GM21447 (cell line): ENCODE results near the gene TIPRL.
"Not testable (repeated sequence)": the region's sequence is repeated elsewhere in the genome, so short reads cannot be mapped to it uniquely, and the experiment has no call there.

Experiments used
- ATAC-seq: cut with Tn5 transposase; IDR thresholded peaks from one replicate; pipeline ENCODE4 v1.9.1; 2021; ENCODE audit not compliant: unreplicated experiment

TIPRL gene

DNA sequence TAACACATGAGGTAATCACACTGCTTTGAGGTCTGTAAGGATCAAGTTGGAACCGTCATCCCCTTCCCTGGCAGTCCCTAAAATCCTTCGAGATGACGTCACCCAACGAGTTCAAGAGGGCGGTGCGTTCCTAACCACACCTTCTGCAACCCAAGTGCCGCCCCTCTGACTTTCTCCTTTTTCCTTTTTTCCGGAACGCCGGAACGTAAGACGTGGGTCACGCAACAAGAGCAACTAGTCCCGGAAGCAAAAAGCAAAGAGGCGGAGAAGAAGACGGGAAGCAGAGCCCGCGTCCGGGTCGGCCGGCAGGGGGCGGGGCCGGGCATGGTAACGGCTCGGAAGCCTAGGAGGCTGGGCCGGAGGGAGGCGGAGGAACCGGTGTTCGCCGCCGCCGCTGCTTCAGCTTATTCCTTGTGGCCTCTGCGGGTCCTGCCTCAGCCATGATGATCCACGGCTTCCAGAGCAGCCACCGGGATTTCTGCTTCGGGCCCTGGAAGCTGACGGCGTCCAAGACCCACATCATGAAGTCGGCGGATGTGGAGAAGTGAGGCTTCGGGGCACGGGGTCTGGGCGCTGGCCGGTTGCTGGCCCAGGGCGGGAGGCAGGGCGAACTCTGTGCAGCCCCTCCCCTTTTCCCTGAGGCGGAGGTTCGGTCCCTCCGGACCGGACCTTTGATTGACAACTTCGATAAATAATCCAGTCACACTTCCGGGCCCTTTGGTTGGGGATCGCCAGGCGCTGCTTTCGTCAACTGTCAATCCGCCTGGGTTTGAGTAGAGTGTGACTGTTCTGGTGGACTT, at the start of gene TIPRL:
Gene TIPRL (plus strand): TSS at position 325 of the 800 bp plus-strand sequence. CDS start 116 bp downstream, at position 441.
- ATAC-seq: peak; percentile 92

DNA sequence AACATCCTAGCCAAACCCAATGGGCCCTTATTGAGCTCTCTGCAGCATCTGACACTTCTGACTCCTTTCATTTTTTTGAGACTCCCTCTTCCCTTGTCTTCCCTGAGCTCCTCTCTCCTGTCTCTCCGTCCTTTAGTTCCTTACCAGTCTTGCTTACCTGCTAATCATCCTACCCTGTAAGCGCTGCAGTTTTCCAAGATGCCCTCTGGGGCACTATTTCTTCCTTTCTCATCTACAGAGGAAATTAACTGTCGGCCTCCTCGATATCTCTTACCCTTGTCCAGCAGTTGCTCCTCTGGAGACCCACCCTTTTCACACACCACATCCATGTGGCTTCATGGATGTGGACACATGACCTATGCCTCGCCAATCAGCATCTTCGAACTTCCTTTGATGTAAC, 48.8 kb upstream of the TIPRL start:
- ATAC-seq: no peak

DNA sequence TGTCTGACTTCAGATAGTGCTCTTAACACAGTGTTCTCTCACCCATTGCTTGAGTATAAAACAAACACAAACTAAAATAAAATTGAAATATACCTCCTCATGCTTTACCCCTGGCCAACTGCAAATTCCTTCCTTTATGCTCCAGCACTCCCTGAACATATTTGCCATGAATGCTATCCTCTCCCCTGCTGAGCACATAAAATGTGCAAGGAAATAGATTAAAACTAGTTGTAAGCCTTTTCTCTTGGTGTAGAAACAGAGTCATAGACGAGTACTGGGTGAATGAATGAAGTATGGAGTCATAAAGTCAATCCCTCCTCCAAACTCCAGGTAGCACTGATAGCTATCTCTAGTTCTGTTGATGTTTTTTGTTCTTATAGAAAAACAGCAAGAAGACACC, 44.6 kb upstream of the TIPRL start:
- ATAC-seq: no peak

DNA sequence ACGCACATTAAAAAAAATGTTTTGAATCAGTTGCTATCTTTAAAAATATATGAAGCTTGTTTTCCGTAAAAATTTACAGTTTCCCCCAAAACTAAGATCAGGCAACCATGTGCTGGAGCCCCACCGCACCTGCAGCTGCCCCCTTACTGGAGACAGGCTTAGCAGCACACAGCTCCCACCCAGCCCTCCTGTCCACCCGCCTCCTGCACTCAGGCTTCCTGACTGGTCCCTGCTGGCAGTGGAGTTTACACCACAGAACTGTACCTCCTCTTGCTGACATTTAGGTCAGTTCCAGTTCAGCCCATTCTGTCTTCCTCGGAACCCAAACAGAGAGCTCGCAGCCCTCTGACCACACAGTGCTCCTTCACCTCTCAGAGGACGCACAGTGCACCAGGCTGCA, 44.1 kb upstream of the TIPRL start:
- no peak for ATAC-seq

DNA sequence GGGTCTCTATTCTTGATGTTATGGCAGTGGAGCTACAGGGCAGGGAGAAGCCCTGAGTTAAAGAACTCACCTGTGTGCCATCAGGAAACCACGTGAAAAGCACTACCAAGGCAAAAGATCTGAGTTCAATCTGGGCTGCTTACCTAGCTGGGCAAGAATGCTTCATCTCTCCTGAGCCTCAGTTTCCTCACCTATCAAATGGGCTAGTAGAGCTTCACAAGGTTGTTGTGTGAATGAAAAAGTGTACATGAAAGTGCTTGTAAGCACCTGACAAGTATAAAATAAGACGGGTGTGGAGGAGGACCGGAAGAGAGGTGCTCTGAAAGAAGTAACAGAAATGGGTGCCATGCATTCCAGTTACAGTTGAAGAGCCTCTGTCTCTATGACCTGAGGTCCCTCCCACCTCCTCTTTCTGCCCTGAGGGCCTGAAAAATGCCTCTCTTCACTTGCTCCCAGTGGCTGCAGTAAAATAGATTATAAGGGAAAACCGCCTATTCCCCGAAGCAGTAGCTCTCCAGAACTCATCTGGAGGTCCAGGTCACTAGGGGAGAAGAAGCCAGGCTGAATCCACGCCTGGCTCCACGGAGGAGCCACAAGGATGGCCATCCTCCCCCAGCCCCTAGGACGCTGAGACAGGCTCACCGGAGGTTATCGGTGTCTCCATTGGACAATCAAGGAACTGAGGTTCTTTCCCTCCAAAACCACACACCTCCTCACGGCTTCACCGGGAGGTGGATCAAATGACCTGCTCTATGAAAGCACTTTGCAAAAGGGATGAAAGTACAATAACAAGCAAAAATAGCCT, 43.4 kb upstream of the TIPRL start:
- no peak for ATAC-seq

DNA sequence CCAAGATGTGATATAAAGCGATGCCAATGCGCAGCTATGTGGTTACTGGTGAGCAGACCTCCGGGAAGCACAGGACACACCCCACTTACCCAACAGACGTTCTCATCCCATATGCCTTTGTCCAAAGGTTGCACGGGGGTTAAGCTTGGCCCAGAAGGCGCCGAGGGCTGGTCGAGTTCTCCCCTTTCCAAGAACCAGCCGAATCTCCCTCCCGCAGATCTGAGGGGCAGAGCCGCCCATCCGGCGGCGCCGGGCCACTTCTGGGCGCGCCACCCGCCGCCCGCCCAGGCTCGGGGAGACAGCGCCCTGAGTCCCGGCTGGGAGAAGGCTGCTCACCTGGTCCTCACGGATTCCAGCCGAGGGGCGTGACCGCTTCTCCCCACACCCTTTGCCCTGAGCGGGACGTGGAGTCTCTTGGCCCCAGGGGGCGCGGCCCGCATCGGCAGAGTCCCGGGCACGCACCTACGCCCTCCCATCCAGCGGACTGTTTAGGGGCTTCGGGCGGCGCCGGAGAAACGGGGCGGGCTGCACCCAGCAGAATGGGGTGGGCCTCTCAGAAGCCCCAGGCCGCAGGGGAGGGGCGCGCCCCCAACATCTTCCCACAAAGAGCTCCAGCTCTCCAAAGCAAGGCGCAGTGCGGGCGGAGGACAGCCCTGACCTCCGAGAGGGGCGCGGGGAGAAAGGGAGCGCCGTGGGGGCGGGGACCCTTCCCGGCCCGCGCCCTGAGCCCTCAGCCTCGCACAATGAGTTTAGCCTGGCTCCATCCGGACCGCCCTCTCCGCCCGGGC, 42.6 kb upstream of the TIPRL start:
- no peak for ATAC-seq

DNA sequence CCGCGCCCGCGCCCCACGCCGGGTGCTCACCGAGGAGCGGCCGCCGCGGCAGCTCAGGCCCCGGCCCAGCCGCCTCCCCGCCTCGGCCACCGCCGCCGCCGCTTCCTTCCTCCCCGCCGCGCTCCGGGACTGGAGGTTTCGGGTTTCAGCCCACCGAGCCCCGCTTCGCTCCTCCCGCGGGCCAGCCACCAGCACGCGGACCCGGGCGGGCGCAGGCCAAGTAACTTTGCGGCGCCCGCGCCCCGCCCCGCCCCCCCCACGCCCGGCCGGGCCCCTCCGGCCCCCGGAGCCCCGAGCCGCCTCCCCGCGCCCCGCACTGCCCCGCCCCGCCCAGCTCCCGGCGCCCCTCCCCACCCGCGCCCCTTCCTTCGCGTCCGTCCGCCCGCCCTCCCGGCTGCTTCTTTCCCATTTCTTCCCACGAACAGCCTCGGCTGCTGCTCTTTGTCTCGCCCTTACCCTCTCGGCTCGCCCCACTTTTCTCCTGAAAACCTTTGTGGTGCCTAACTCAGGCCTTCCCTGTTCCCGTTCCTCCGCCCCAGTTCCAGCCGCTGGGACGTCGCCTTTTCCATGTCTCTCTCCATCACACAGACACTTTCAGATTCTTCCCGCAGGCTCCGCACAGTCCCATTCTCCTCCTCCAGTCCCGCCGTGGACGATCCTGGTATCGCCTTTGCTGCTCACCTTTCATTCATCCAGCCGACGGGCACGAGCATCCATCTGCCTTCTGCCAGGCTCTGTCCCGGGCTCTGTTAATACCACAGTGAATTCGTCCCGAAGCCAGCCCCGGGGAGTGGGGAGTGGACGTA, 41.9 kb upstream of the TIPRL start, which contains the start of gene GPR161:
Gene GPR161 (minus strand): TSS at position 222 of the 806 bp plus-strand sequence. CDS start 32,080 bp downstream, outside the sequence.
- no peak for ATAC-seq

DNA sequence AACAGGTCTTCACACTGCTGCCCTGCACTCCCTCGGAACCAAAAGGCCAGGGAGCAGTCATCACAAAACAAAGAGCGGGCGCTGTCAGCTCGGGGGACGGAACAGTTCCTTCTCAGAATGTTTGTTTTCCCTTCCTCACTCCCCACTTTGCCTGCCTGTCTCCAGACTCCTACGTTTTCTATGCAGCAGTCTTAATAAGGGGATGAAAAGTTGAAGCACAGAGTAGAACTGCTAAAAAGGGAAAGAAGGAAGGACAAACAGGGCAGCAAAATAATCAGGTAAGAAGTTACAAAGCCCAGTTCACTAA, 41.3 kb upstream of the TIPRL start:
- ATAC-seq: no peak

DNA sequence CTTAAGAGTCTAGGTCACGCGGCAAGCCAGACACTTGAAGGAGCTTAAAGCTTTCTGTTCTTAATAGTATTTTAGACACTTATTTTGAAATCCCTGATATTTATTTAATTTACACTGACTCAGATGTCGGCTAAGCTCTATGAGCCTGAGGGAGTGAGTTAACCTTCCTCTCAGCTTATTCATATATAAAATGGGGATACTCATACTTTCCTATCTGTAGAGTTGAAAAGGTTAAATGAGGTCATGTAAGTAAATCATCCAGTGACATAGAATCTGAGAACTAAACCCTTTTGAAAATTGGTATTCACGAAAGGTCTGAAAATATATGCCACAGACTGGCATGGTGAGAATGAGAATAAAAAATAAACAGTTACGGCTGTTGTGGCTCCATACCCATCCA, 40.6 kb upstream of the TIPRL start:
- no peak for ATAC-seq

DNA sequence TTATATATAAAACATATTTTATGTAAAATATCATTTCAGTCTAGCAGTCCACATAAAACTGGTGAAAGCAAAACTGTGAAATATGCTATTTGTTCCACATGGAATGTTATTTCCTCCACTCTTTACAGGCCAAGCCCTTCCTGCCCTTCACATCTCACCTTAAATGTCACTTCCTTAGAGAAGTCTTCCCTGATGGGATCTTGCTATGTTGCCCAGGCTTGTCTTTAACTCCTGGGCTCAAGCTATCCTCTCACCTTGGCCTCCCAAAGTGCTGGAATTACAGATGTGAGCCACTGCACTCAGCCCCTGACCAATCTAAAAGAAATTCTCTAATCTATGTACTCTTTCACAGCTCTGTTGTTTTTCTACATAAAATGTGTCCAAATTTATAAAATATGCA, 39.7 kb upstream of the TIPRL start:
- ATAC-seq: no peak

DNA sequence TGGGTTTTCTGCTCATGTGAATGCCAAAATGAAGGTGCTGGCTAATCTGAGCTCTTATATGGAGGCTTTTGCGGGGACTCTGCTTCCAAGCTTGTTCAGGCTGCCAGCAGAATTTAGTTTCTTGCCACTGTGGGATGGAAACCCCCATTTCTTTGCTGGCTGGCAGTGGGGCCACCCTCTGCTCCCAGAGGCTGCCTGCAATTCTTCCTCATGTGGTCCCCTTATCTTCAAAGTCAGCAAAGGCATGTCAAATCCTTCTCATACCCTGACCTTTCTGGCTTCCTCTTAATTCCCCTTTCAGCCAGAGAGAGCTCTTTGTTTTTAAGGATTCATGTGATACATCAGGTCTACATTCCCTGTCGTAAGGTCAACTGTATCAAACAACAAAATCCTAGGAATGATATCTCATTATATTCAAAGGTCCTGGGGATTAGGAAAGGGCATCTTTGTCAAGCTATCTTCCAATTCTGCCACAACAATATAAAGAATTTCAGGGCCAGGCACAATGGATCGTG, 36.8 kb upstream of the TIPRL start:
- no peak for ATAC-seq

DNA sequence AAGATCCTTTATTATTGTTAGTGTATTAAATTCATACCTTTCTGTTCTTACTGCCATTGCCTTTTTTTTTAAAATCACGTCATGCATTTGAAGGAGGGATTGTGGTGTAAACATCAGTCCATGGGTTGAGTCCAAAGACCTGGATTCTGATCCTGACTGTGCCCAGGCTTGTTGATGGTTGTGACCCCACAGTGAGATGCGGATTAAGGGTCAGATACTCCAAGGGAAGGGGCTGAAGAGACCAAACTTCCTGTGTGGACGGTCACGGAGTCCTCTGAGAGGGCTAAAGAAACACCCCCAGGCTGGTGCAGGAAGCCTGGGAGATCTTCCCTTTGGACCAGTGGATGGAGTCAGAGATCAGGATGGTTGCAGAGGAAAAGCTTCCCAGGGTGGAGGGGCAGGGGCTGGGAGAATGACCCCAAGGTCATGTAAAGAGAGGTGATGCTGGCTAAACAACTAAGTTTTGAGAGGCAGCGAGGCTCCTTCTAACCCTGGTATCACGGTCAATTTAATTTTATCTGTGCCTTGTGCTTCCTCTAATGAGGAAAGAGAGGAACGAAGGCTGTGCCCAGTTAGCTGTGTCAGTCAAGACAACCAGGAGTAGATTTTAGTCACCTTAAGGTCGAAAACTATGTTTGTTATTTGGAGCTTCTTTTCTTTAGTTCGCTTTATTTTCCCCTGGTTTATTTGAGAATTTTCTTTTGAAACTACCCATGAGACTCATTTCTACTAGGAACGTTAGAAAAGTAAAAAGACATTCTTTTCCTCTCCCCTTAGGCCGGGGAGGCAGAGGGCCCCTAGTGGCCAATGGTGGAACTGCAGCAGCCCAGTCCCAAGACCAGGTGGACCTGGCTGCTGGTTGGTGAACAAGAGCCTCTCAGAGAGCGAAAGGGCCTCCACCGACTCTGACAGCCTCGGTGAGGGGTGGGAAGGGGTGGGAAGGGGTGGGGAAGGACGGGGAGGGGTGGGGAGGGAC, 33.3 kb upstream of the TIPRL start:
- peak; percentile 90 for ATAC-seq

DNA sequence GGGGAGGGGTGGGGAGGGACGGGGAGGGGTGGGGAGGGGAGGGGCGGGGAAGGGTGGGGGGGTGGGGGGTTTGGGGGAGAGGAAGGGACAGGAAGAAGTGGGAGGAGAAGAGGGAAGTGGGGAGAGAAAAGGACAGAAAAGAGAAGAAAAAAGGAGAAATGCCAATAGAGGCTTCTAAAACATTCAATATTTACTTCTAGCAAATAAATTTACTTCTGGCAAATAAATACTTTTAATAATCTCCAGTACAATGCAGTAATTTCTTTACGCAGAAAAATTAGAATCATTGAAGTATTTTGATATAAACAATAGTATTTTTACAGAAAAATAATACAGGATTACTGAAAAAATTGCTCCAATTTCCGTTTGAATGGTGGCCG, 32.6 kb upstream of the TIPRL start:
- no peak for ATAC-seq

DNA sequence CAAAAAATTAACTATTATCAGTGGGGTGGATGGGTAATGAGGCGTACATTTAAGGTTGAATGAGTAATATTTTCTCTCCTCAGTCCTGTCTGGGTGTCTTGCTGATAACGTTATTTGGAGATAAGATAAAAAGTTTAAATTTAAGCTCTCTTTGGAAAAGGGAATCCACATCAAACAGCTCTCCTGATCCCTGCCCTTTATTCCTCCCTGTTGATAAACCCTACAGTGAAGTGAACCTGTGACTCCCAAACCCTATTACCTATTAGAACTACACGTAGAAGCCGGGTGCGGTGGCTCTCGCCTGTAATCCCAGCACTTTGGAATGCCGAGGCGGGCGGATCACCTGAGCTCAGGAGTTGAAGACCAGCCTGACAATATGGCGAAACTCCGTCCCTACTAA, 32.1 kb upstream of the TIPRL start:
- no peak for ATAC-seq

DNA sequence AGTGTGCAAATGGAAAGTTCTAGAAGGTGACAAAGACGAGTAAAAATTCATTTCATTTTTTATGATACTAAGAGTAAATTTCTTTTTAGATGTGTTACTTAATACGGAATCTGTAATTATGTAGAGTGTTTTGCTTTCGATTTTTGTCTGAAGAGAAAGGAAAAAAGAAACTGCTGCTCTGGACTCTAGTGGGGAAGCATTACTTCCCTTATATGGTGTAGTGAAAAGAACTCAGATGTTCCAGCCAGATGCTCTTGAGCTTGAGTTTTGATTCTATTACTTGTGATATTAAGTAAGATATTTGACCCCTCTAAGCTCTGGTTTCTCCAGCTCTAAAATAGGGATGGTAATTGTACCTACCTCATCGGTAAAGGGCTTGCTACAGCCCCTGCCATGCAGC, 29.8 kb upstream of the TIPRL start:
- ATAC-seq: peak; percentile 65

DNA sequence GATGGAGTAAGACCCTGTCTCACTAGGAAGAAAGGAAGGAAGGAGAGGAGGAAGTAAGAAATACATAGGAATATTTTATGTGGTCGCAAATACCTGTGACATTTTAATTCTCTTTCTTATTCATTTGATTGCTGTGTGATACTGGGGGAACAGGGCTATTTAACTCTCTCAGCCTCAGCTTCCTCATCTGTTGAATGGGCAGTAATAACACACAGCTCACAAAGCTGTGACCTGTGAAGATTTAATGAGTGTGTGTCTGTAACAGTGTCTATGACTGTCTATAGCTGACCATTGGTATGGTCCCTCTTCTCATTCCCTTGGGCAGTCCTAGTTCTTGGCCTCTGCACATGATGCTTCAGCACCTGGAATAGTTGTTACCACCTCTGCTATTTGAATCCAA, 28.5 kb upstream of the TIPRL start:
- ATAC-seq: no peak

DNA sequence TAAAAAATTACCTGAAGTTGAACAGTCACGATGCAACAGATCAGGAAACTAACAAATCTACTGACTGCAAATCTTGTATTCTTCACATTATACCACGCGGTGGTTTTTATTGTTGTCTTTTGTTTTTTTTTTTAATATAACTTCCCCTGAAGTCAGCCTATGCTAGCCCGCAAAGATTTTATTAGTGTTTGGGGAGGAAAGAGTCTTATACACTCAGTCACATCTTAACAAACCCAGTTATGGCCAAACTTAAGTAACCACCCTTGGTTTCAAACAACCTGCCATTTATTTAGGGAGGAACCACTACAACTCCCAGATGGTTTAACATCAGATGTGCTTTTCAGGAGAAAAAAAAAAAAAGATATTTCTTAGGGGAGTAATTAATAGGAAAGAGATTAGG, 26.8 kb upstream of the TIPRL start:
- no peak for ATAC-seq

DNA sequence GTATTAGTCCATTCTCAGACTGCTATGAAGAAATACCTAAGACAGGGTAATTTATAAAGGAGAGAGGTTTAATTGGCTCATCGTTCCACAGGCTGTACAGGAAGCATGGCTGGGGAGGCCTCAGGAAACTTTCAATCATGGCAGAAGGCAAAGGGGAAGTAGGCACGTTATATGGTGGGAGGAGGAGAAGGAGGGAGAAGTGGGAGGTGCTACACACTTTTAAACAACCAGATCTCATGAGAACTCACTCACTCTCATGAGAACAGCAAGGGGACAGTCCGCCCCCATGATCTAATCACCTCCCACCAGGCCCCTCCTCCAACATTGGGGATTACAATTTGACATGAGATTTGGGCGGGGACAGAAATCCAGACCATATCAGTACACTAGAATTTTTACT, 24.1 kb upstream of the TIPRL start:
- not testable (repeated sequence) for ATAC-seq

DNA sequence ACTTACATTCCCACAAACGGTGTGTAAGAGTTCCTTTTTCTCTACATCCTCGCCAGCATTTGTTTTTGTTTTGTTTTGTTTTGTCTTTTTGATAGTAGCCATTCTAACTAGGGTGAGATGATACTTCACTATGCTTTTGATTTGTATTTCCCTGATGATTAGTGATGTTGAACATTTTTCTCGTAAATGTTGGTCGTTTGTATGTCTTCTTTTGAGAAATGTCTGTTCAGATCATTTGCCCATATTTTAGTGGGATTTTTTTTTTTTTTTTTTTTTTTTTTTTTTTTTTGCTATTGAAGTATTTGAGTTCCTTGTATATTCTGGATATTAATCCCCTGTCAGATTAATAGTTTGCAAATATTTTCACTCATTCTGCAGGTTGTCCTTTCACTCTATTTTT, 22.9 kb upstream of the TIPRL start:
- no peak for ATAC-seq
